HG03439 (cell line): ENCODE results near the gene SIPA1.

Source experiments
- ATAC-seq: cut with Tn5 transposase; IDR thresholded peaks from one replicate; pipeline ENCODE4 v1.9.1; 2021; ENCODE audit warnings: mild to moderate bottlenecking, moderate library complexity; ENCODE audit not compliant: unreplicated experiment

SIPA1 gene

GRCh38 chr11:65607614-65608426, 30.1 kb upstream of the SIPA1 start:
- no peak for ATAC-seq

- no peak for ATAC-seq
Observed at GRCh38 chr11:65609229-65609628, 28.7 kb upstream of the SIPA1 start.

DNA sequence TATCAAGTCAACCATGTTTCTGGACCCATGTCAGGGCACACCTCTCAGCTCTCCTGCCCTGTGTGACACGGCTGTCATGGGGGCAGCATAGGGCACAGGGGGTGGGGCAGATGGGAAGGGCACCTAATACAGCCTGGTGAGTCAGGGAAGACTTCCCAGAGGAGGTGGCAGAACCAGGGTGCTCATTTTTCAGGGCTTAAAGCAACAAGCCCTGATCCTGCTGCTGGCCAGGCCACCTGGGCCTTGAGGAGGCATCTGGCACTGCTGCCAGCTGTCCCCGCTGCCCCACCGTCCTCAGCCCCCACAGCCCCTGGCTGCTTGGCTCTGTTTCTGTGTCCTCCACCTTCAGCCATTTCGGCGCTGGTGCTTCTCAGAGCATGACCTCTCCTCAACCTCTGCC, 28.2 kb upstream of the SIPA1 start:
- ATAC-seq: no peak

- ATAC-seq: no peak
Observed at GRCh38 chr11:65610404-65610803, 27.5 kb upstream of the SIPA1 start.

DNA sequence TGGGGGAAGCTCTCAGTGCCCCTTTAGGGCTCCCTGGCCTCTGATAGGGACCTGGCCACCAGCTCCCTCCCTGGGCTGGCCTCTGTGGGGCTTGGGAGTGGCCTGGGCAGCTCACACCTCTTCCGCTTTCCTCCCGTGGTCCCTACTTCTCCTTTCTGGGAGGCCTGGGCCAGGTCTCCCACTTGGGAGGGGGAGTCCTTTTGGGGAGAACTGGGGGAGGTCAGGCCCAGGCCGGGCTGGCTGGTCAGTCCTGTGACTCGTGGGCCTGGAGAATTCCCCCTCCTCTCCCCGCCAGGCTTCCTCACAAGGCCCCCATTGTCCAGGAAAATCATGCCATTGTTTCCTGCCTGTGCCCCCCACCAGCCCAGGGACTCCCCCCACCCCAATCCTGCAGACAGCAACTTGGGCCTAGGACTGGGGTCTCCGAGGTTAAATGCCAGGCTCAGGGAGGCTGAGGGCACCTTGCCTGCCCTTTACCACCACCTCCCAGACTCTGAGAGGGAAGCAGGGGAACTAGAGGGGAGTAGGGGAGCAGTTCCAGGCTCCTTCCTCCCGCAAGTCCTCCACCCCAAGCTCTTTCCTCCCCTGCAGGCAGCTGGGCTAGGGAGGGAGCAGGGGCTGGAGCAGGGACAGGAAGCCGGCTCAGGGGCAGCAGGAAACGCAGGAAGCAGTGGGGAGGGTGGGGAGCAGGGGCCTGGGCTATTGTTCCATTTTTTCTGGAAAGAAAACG, 26.7 kb upstream of the SIPA1 start:
- no peak for ATAC-seq

DNA sequence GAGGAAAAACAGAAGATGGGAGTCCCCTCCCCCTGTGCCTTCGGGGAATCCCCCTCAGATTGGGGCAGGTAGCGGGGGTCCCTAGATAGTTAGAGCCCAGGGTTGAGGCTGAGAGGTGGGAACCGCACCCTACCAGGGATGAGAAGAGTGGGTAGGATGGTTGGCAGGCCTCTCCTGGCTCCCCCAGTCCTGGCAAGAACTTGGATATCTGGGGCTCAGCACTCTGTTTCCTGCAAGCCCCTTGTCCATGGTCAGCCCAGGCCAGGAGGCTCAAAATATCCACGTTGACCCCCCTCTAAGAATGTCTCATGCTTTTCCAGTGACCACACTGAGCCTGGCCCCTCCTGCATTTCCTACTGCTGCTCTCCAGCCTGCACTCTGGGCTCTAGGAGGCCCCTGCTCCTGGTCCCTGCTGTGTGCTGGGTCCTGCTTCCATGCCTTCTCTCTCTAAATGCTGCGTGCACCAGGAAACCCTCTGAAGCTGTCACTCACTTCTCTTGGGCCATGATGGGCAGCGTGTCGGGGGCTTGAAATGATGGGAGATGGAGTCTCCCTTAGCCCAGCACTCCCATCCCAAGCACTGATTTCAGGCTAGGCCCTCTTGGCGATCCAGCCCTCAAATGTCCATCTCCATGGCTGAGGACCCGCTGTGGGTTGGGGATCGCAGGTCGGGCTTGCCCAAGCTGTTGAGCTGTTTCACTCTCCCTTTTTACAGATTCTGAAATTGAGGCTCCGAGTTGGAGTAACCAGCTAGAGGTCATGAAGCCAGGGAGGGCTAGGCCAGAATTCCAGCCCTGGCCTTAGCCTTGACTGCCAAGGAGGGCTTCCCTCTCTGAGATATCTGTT, 25.9 kb upstream of the SIPA1 start:
- ATAC-seq: no peak

DNA sequence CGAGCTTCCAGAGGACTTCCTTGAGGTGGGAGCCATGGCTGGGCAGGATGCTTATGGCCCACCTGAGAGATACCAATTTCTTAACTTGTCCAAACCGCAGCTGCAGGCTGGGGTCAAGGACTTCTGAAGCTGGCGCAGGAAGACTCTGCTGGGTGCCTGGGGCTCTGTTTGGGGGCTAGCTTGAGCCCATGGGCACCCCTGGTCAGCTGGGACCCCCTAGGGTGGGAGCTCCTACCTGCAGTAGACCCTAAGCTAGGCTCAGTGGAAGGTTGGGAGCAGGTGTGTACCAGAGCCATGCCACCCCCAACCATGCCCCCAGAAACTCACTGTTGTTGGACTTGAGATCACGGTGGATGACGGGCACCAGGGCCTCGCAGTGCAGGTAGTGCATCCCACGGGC, 25.2 kb upstream of the SIPA1 start:
- ATAC-seq: no peak

DNA sequence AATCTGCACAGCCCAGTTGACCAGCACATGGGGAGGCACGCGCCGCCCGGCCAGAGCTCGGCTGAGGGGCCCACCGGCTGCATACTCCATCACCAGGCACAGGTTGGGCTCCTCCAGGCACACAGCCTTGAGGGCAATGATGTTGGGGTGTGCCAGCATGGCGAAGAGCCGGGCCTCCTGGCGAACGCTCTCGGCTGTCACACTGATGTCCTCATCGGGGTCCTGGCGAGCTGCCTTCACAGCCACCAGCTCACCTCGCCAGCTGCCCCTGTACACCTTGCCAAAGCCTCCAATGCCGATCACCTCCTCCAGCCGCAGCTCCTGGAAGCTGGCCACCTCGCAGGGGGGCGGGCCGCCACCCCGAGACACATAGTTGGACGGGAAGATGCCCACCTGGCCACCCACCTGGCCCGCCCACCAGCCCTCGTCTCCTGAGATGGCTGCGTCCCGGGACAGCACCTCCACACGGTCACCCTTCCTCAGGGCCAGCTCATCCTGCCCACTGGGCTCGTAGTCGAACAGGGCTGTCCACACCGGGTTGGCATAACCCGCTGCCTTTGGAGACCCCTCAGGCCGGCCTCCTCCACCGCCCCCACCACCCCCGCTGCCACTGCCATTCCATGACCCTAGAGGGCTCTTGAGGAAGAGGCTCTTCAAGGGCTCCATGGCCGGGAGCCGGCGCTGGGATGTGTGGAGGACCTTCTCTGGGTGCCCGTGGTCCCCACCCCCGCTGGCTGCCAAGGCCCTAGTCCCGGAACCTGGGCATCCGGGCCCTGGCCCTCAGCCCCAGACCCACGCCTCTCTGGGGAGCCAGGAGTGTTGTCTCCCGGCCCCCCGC, 24.6 kb upstream of the SIPA1 start:
- ATAC-seq: no peak

GRCh38 chr11:65615229-65615949, 22.5 kb upstream of the SIPA1 start, which contains the start of gene PCNX3:
Gene PCNX3, plus strand, starts transcription at chr11:65615776. Its CDS starts 536 bp downstream, at chr11:65616312.
- peak; percentile 74 for ATAC-seq

- no peak for ATAC-seq
Observed at GRCh38 chr11:65615950-65616574, 21.8 kb upstream of the SIPA1 start.

DNA sequence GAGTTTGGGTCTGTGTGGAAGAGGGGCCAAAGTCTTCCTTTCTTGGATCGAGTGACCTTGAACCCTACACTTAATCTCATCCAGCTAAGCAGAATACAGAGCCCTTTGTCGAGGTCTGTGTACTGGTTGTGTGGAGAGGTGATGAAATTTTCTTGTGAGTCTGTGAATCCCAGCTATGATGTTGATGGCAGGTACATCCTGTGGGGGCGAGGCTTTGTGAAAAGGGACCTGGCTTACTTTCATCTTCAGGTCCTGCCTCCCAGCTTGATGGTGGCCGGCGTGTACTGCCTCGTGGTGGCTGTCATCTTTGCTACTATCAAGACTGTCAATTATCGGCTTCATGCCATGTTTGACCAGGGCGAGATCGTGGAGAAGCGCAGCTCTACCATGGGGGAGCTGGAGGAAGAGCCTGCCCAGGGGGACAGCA, 21.3 kb upstream of the SIPA1 start:
- no peak for ATAC-seq

- no peak for ATAC-seq
Observed at GRCh38 chr11:65617136-65617850, 20.6 kb upstream of the SIPA1 start.

DNA sequence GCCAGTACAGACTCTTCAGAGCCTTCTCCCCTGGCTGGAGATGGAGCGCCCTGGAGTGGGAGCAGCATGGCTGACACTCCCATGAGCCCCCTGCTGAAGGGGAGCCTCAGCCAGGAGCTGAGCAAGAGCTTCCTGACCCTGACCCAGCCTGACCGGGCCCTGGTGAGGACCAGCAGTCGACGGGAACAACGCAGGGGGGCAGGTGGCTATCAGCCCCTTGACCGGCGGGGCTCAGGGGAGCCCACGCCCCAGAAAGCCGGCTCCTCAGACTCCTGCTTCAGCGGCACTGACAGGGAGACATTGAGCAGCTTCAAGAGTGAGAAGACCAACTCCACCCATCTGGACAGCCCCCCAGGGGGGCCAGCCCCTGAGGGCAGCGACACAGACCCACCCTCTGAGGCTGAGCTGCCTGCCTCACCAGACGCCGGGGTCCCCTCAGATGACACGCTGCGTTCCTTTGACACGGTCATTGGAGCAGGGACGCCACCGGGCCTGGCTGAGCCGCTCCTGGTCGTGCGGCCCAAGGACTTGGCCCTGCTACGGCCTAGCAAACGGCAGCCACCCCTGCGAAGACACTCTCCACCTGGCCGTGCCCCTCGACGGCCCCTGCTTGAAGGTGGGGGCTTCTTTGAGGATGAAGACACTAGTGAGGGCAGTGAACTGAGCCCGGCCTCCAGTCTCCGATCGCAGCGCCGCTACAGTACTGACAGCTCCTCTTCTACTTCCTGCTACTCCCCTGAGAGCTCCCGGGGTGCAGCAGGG, 19.7 kb upstream of the SIPA1 start:
- ATAC-seq: no peak

DNA sequence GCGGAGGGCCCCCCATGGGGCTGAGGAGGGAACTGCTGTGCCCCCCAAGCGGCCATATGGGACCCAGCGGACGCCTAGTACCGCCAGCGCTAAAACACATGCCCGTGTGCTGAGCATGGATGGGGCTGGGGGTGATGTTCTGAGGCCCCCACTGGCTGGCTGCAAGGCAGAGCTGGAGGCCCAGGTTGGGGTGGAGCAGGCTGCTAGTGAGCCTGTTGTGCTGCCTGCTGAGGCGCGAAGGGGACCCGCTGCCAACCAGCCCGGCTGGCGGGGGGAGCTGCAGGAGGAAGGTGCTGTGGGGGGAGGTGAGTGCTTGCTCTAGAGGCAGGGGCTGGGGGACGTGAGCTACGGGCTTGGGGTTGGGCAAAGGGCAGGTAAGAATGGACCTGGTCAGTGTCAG, 19.1 kb upstream of the SIPA1 start:
- no peak for ATAC-seq

DNA sequence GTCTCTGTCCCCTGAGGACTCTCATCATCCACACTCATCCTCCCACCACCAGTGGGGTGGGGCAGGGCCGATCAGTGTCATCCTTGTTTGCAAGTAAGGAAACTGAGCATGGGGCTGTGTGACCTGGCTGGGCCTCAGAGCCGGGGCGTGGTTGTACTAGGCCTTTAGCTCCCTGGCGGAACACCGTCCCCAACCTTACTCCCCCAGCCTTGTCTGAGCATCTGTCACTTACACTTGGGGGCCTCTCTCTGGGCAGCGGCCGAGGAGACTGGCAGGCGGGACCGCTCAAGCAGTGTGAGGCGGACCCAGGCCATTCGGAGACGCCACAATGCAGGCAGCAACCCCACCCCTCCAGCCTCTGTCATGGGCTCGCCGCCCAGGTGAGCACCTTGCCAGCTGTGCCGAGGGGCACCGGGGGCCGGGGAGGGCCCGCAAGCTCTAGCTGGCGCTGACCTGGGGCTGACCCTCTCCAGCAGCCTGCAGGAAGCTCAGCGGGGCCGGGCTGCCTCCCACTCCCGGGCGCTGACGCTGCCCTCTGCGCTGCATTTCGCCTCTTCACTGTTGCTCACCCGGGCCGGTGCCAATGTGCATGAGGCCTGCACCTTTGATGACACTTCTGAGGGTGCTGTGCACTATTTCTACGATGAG, 18.5 kb upstream of the SIPA1 start:
- ATAC-seq: no peak

GRCh38 chr11:65620666-65621065, 17.2 kb upstream of the SIPA1 start:
- ATAC-seq: no peak

GRCh38 chr11:65621460-65621859, 16.4 kb upstream of the SIPA1 start:
- no peak for ATAC-seq
